Left hindlimb (tissue), 1 donor: ENCODE results near the gene SLC15A1.

Experiments used
- DNase-seq: peaks from one replicate; pipeline ENCODE4 v3.0.0-alpha.2; 2018

The SLC15A1 gene

GRCh38 chr13:98690348-98691022, 62.0 kb downstream of the SLC15A1 start:
- DNase-seq: no peak

- DNase-seq: no peak
These were observed 63.0 kb downstream of the SLC15A1 start for GRCh38 chr13:98689347-98689968.

DNA sequence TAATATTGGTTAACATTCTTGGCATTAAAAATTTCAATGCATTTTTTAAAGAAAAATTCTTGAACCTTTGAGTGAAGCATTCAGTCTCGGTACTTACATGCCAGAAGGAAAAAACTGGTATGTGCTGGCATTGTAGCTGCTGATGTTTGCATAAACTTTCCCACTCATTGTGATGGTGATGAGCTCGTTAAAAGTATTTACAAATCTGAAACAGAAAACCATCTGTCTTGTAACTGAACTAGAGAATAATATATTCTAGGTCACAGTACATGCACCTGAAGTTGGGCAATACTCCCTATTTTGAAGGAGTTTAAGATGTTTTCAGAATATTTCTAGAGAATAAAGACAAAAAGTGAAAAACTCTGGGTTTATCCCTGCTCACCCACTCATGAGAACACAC, 64.1 kb downstream of the SLC15A1 start:
- DNase-seq: no peak

DNA sequence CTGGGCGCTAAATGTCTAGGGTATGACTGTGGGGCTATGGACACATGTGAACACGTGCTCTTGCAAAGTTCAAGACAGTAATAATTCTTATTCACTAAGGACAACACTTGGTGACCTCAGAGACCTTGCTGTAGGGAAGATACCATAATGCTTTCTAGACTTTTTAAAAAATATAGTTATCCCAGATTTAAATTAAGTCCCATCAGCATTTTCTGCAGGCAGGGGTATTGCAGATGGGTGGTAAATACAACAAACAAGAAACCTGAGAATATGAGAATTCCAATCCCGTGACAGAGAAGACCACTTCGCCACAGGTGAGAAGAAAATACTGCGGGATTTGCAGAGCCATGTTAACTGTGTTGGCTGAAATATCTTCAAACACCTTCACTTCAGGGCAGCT, 65.2 kb downstream of the SLC15A1 start:
- DNase-seq: no peak

DNA sequence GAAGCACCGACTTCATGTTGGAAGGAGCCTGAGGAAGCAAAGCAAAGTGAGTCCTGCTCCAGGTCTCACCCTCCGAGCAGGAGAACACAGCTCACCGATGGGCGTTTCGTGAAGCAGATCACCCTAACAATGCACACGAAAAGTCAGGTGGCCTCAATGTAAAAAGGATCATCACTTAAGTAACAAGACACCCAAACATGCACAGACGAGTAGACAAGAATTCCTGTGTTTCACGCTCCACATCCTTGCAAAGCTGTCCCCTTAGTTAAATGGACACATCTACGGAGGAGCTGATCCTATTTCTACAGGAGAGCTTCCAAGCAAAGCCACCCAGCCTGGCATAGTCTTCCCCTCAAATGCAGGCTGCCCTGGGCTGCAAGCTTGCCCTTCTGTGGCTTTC, 66.2 kb downstream of the SLC15A1 start:
- no peak for DNase-seq

- DNase-seq: peak; percentile 56
These were observed 67.3 kb downstream of the SLC15A1 start for GRCh38 chr13:98685146-98685545.

DNA sequence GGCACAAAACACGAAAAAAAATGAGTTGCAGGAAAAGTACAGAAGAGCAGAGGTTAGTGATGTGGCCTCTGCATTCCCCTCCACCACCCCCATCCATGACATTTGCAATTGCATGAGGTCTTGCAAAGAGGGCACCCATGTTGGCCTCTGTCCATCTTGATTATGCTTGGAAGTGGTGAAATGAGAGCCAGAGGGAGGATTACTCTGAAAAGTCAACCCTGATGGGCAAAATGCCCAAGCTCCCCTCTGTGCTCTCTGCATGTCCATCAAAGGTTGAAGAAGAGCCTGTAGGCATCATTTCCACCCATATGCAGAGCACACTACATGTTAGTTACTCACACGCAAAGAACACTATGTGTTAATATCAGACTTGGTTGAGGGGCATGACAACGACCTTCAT, 71.4 kb downstream of the SLC15A1 start:
- DNase-seq: no peak

- no peak for DNase-seq
These were observed 73.7 kb downstream of the SLC15A1 start for GRCh38 chr13:98678741-98679140.

GRCh38 chr13:98677398-98677797, 75.1 kb downstream of the SLC15A1 start:
- DNase-seq: no peak

- no peak for DNase-seq
These were observed 76.2 kb downstream of the SLC15A1 start for GRCh38 chr13:98676239-98676638.

GRCh38 chr13:98675837-98676236, 76.6 kb downstream of the SLC15A1 start:
- no peak for DNase-seq

DNA sequence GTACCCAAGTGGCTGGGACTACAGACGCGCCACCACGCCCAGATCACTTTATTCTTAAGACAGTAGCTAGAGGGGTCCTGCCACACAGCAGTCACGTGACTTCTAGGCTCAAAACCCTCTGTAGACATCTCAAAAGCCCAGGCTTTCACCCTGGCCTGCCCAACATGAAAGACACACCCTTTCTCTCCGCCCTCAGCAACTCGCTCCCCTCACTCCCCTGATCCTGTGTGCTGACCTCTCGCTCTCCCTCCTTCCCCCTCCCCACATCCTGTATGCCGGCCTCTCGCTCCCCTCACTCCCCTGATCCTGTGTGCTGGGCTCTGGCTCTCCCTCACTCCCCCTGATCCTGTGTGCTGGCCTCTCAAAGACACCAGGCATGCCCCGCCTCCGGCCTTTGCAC, 77.4 kb downstream of the SLC15A1 start:
- DNase-seq: no peak

DNA sequence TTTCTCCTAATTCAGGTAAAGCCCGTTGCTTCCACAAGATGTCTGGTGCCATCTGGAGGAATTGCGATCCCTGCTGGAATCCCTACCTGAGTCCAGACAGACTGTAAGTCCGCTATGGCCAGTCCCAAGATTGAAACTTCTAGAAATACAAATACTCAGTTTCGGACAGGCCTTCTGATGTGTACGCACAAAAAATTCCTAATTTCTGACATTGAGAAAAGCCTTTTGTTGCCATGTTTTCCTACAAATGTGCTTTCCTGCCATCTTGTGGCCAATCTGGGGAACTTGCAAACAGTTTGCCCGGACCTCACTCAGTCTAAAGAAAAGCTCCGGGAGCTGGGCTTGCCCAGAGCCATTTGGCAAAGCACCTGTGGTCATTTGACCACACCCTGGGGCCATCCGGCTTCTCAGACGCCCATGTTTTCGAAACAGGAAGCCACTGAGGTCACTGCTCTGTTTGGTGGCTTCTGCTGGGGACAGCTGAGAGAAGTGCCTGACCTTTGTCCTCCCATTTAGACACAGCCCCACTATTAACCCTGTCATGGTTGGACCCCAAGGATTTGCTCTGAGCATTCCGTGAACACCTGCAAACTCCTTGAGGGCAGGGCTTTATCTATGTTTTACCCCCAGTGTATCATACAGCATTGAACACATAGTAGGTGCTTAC, 79.4 kb downstream of the SLC15A1 start:
- DNase-seq: peak; percentile 62

DNA sequence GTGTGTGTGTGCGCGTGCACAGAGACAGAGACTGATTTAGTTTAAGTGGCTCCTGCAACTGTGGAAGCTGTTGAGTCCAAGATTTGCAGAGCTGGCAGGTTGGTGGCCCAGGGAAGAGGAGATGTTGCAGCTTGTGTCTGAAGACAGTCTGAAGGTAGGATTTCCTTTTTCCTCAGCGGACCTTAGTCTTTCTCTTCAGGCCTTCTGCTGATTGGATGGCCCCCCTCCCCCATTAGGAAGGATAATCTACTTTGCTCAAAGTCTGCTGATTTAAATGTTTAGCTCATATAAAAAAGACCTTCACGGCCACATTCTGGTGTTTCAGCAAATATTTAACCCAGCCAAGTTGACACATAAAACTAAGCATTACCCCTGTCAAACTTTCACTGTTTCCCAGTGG, 84.3 kb downstream of the SLC15A1 start:
- no peak for DNase-seq

GRCh38 chr13:98665638-98665995, 86.9 kb downstream of the SLC15A1 start:
- DNase-seq: no peak

GRCh38 chr13:98664924-98665637, 87.4 kb downstream of the SLC15A1 start:
- DNase-seq: no peak

DNA sequence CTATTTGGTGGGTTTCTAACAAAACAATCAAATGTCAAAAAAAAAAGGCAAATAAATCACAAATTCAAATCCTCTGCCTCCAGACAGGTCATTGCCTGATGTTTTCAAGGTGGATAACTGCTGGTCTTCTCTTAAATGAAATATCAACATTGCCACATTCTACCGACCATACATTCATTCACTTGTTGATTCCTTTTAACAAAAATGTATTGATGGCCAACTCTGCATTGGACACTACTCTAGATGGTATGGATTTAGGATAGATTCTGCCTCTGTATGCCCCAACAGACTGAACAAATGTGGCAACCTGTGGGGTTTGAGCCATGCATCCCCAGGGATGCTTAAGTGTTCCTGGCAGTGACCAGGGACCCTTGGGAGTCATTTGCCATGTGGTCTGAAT, 88.0 kb downstream of the SLC15A1 start:
- DNase-seq: no peak

GRCh38 chr13:98664047-98664446, 88.4 kb downstream of the SLC15A1 start:
- DNase-seq: no peak

GRCh38 chr13:98658131-98658530, 94.3 kb downstream of the SLC15A1 start:
- DNase-seq: no peak

DNA sequence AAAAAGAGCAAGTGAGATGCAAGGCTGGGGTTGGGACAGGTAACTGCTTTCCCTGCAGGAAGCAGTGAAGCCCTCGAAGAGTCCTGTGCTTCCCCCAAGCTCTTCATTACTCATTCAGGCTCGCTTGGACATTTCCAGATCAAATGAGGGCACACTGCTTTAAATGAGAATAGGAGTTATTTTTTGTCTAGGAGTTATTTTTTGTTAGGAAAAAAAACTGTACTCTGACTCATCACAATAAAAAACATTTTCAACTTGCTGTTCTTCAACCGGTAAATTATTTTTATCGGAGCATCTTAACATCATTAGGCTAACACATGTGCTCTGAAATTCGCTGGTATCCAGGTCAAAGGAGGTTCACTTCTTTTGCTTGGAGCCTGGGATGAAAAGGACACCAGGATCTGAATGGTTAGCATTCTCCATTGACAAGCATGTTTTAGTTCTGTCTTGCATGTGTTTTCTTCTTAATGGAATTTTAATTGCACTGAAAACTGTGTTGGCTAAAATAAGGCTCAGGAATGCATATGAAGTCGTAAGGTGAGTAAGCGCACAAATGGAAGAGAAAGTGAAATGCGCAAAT, 94.9 kb downstream of the SLC15A1 start:
- DNase-seq: no peak

- DNase-seq: no peak
These were observed 96.2 kb downstream of the SLC15A1 start for GRCh38 chr13:98656223-98656622.

DNA sequence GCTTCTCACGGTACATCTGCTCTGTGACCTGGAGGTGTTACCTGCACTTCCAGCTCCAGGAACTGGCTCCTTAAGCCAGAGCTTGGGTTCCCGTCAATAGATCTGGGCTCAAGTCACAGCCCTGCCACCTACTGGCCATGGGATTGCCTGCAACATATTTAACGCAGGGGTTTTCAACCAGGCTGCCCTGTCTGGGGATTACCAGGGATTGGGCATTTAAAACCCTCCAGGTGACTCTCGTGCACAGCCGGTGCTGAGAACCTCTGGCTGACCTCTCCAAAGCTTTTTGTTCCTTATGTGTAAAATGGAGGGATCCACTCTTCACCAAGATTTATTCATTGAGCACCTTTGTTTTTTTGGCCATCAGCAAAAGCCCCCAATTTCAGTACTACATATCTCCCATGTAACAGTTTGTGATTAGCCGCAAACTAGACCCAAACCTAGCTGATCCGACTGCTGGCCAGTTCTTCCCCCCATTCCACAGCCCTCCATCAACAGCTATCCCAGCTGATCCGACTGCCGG, 98.9 kb downstream of the SLC15A1 start:
- peak; percentile 79 for DNase-seq
